ENCODE results near the gene TNRC6C. TPM values are rescaled to one million over a fixed set of nuclear protein-coding genes. Genes with fewer than 3 reads are reported as not detected.

Gene TNRC6C
- total and polyA plus RNA-seq, 9 donors: 8.1 to 11.1 (median 8.8) TPM

DNA sequence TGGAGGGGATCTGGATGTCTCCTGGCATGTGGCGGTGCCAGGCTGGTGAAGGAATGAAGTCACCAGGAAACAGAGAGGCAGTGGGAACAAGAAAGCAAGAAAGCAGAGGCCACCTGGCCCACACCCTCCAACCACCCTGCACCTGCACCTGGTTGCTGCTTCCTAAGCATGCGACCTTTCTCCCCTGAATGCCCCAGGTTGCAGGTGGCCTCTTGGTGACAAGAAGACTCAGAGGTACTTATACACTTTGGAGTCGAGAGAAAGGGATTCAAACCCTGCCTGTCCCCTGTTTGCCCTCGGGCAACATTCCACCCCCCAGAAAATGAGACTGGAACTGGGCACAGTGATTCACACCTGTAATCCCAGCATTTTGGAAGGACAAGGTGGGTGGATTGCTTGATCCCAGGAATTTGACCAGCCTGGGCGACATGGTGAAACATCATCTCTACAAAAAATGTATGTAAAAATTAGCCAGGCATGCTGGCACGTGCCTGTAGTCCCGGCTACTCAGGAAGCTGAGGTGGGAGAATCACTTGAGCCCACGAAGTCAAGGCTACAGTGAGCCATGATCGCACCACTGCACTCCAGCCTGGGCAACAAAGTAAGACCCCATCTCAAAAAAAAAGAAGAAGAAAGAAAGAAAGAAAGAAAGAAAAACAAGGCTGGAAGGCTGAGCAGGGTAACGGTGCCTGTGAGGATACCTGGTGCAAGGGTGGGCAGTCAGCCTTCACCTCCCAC, 34.6 kb upstream of the TNRC6C start:
- WGBS (ENCODE audit: insufficient coverage): 84% methylated on average over 2 of the region's 10 CpGs
- Histone ChIP-seq H3K9me3 (replicated peaks; ENCODE audit: control insufficient read depth, low read depth, low read length) (peaks cover 4% of the 10 kb centered on the region), H3K36me3 (ENCODE audit: control insufficient read depth, insufficient read depth, low read length) (no peaks in the 10 kb centered on the region), H3K4me1 (ENCODE audit: control insufficient read depth, insufficient read depth, low read length) (peaks cover 5% of the 10 kb centered on the region), H3K27me3 (ENCODE audit: control insufficient read depth, insufficient read depth, low read length) (peaks cover 35% of the 10 kb centered on the region), H3K4me3 (ENCODE audit: low read length) (no peak overlapping the region), H3K27ac (ENCODE audit: low read length) (no peak overlapping the region)
- DNase-seq: no peak

DNA sequence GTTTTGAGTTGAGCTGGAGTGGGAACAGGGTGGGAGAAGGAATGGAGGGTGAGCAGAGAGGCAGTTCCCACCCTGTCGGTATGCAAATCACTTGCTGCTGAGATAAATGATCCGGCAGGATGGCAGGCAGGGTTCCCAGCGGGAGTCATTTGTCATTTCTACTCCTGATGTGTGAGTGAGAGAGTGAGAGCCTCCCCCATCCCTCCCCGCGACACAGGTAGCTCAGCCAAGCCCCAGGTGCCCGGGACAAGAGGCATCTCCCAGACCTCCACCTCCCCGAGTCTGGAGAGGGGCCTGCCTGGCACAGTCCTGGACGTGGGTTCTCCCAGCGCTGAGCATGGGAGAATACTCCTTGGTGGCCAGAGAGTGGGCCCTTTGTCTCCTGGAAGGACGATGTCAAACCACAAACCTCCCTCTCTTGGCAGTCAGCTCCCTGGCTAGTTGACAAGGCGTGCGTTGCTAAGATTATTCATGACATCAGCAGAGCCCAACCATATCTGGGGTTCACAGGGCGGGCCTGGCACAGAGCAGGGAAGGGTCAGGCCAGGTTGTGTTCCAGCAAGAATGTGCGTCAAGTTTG, 33.7 kb upstream of the TNRC6C start:
- Histone ChIP-seq H3K4me1 (ENCODE audit: control insufficient read depth, insufficient read depth, low read length) (peaks cover 5% of the 10 kb centered on the region), H3K9me3 (replicated peaks; ENCODE audit: control insufficient read depth, low read depth, low read length) (peaks cover 4% of the 10 kb centered on the region), H3K27ac (ENCODE audit: low read length) (no peak overlapping the region), H3K4me3 (ENCODE audit: low read length) (no peak overlapping the region), H3K27me3 (ENCODE audit: control insufficient read depth, insufficient read depth, low read length) (peaks cover 38% of the 10 kb centered on the region), H3K36me3 (ENCODE audit: control insufficient read depth, insufficient read depth, low read length) (no peaks in the 10 kb centered on the region)
- peak; percentile 60 for DNase-seq
- 28% methylated on average over 3 of the region's 14 CpGs for WGBS (ENCODE audit: insufficient coverage)

- no peak overlapping the region for H3K27ac ChIP-seq (ENCODE audit: low read length)
Observed at GRCh38 chr17:77925831-77926543, 32.5 kb upstream of the TNRC6C start.

DNA sequence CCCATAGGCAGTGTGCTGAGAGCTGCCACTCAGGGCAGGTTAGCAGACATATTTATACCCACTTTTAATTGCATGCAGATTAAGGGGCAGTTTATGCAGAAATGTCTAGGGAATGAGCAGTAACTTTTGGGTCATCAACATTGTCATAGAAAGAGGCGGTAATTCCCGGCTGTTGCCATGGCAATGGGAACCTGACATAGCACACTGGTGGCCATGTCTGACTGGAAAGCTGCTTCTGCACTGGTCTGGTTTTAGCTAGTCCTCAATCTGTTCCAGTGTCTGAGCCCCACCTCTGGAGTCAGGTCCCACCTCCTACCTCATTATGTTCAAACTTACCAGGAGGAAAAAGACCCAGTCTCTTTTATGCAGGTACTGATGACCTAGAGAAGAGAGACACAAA, 31.5 kb upstream of the TNRC6C start:
- no peak overlapping the region for H3K27ac ChIP-seq (ENCODE audit: low read length)
- peaks cover 5% of the 10 kb centered on the region for H3K4me1 ChIP-seq (ENCODE audit: control insufficient read depth, insufficient read depth, low read length)
- H3K36me3 ChIP-seq (ENCODE audit: control insufficient read depth, insufficient read depth, low read length): no peaks in the 10 kb centered on the region
- no peak overlapping the region for H3K4me3 ChIP-seq (ENCODE audit: low read length)
- no peaks in the 10 kb centered on the region for H3K9me3 ChIP-seq (replicated peaks; ENCODE audit: control insufficient read depth, low read depth, low read length)
- H3K27me3 ChIP-seq (ENCODE audit: control insufficient read depth, insufficient read depth, low read length): peaks cover 40% of the 10 kb centered on the region
- WGBS (ENCODE audit: insufficient coverage): 89% methylated on average over 2 of the region's 2 CpGs
- DNase-seq: no peak

More at GRCh38 chr17:77925831-77926543, 32.5 kb upstream of the TNRC6C start:
- Histone ChIP-seq H3K27me3 (ENCODE audit: control insufficient read depth, insufficient read depth, low read length) (peaks cover 38% of the 10 kb centered on the region), H3K4me1 (ENCODE audit: control insufficient read depth, insufficient read depth, low read length) (peaks cover 5% of the 10 kb centered on the region), H3K4me3 (ENCODE audit: low read length) (no peak overlapping the region), H3K36me3 (ENCODE audit: control insufficient read depth, insufficient read depth, low read length) (no peaks in the 10 kb centered on the region), H3K9me3 (replicated peaks; ENCODE audit: control insufficient read depth, low read depth, low read length) (peaks cover 4% of the 10 kb centered on the region)
- 79% methylated on average over 9 of the region's 11 CpGs for WGBS (ENCODE audit: insufficient coverage)
- DNase-seq: no peak

GRCh38 chr17:77927777-77928518, 30.6 kb upstream of the TNRC6C start:
- Histone ChIP-seq H3K4me3 (ENCODE audit: low read length) (no peak overlapping the region), H3K9me3 (replicated peaks; ENCODE audit: control insufficient read depth, low read depth, low read length) (no peaks in the 10 kb centered on the region), H3K4me1 (ENCODE audit: control insufficient read depth, insufficient read depth, low read length) (peaks cover 5% of the 10 kb centered on the region), H3K36me3 (ENCODE audit: control insufficient read depth, insufficient read depth, low read length) (no peaks in the 10 kb centered on the region), H3K27ac (ENCODE audit: low read length) (no peak overlapping the region), H3K27me3 (ENCODE audit: control insufficient read depth, insufficient read depth, low read length) (peaks cover 40% of the 10 kb centered on the region)
- WGBS (ENCODE audit: insufficient coverage): 62% methylated on average over 16 of the region's 16 CpGs
- DNase-seq: no peak

GRCh38 chr17:77928519-77929179, 29.9 kb upstream of the TNRC6C start:
- Histone ChIP-seq H3K4me1 (ENCODE audit: control insufficient read depth, insufficient read depth, low read length) (peaks cover 5% of the 10 kb centered on the region), H3K9me3 (replicated peaks; ENCODE audit: control insufficient read depth, low read depth, low read length) (no peaks in the 10 kb centered on the region), H3K4me3 (ENCODE audit: low read length) (no peak overlapping the region), H3K36me3 (ENCODE audit: control insufficient read depth, insufficient read depth, low read length) (no peaks in the 10 kb centered on the region), H3K27me3 (ENCODE audit: control insufficient read depth, insufficient read depth, low read length) (peaks cover 38% of the 10 kb centered on the region), H3K27ac (ENCODE audit: low read length) (no peak overlapping the region)
- no CpG with 5 or more reads among the region's 3 CpGs for WGBS (ENCODE audit: insufficient coverage)
- DNase-seq: no peak

DNA sequence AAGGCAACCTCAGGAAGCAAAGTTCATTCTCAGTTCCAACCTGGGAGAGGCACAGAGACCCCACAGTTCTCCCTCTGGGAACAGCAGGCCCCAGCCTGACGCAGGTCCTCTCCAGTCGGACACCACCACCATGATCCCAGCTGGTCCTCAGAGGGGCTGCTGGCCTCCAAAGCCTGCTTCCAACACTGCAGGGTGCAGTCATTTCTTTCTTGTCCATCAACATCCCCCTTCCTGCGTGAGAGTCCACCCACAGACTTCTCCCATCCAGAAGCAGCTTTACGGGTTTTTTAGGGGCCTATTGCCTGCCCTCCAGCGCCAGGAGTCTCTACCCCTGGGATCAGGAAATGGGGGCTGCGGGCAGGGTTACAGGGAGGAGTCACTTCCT, 29.3 kb upstream of the TNRC6C start:
- no peaks in the 10 kb centered on the region for H3K9me3 ChIP-seq (replicated peaks; ENCODE audit: control insufficient read depth, low read depth, low read length)
- H3K4me3 ChIP-seq (ENCODE audit: low read length): no peak overlapping the region
- H3K27me3 ChIP-seq (ENCODE audit: control insufficient read depth, insufficient read depth, low read length): peaks cover 34% of the 10 kb centered on the region
- DNase-seq: no peak
- no peaks in the 10 kb centered on the region for H3K36me3 ChIP-seq (ENCODE audit: control insufficient read depth, insufficient read depth, low read length)
- H3K4me1 ChIP-seq (ENCODE audit: control insufficient read depth, insufficient read depth, low read length): peaks cover 5% of the 10 kb centered on the region
- no peak overlapping the region for H3K27ac ChIP-seq (ENCODE audit: low read length)
- WGBS (ENCODE audit: insufficient coverage): 81% methylated on average over 4 of the region's 6 CpGs

GRCh38 chr17:77929871-77930436, 28.5 kb upstream of the TNRC6C start:
- Histone ChIP-seq H3K9me3 (replicated peaks; ENCODE audit: control insufficient read depth, low read depth, low read length) (no peaks in the 10 kb centered on the region), H3K36me3 (ENCODE audit: control insufficient read depth, insufficient read depth, low read length) (no peaks in the 10 kb centered on the region), H3K4me1 (ENCODE audit: control insufficient read depth, insufficient read depth, low read length) (peaks cover 2% of the 10 kb centered on the region), H3K27ac (ENCODE audit: low read length) (no peak overlapping the region), H3K27me3 (ENCODE audit: control insufficient read depth, insufficient read depth, low read length) (peaks cover 27% of the 10 kb centered on the region), H3K4me3 (ENCODE audit: low read length) (no peak overlapping the region)
- 78% methylated on average over 11 of the region's 14 CpGs for WGBS (ENCODE audit: insufficient coverage)
- DNase-seq: no peak

Measured in muscle of leg (tissue), 11 donors.